GM23338 (cell line): ENCODE measurements around the gene ZNF80.

Experiments used
- EZH2 ChIP-seq: fragments of 200-600 bp; sonication (generic); IDR thresholded peaks from one replicate; pipeline ENCODE4 v1.8.0; 2017; ENCODE audit warnings: antibody characterized with exemption, mild to moderate bottlenecking, low read depth; ENCODE audit not compliant: unreplicated experiment
- EZH2phosphoT487 ChIP-seq: fragments of 200-600 bp; sonication (generic); IDR thresholded peaks from one replicate; pipeline ENCODE4 v1.8.1; 2018; ENCODE audit warnings: antibody characterized with exemption; ENCODE audit not compliant: unreplicated experiment
- POLR2AphosphoS5 ChIP-seq: IDR thresholded peaks from 2 replicates; pipeline ENCODE4 v1.6.1; 2016; ENCODE audit warnings: antibody characterized with exemption, low read depth
- REST ChIP-seq: IDR thresholded peaks from one replicate; pipeline ENCODE4 v1.6.1; 2018; ENCODE audit warnings: antibody characterized with exemption; ENCODE audit not compliant: unreplicated experiment
- STAT1 ChIP-seq: IDR thresholded peaks from one replicate; pipeline ENCODE4 v1.6.1; 2016; ENCODE audit warnings: antibody characterized with exemption; ENCODE audit not compliant: unreplicated experiment
- TF ChIP-seq, protein P1 (sequence below), 2 experiments: fragments of 200-600 bp in 1 of 2; sonication (generic) in 1 of 2; conservative IDR thresholded peaks; 2 replicates each; pipeline versions ENCODE4 v1.5.1 to v1.6.1; 2016 to 2017; ENCODE audit warnings: antibody characterized with exemption in 2 of 2, low read depth in 2 of 2, mild to moderate bottlenecking in 2 of 2, moderate library complexity in 1 of 2
- TF ChIP-seq, protein P2 (sequence below): IDR thresholded peaks from 2 replicates; pipeline ENCODE4 v1.6.1; 2016; ENCODE audit warnings: antibody characterized with exemption

DNA sequence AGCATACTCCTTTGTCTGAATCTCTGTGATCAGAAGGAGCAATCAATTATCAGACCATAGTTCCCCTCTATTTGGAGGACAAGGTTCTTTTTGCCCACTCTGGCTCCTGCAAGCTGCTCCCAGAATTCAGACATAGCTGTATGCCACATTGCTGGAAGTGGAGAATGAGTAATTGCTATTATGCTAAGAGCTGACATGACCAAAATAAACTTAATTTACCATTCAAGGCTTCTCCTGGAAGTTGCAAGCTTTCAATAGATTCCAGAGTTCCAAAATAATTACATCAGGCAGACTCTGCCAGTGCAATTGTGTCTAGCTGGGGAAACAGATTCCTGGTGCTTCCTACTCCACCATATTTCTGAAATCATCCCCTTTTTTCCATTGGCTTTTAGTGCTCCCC lies 50.9 kb downstream of the ZNF80 start:
- no peak for TF ChIP-seq EZH2phosphoT487
- TF ChIP-seq, protein P1, sequence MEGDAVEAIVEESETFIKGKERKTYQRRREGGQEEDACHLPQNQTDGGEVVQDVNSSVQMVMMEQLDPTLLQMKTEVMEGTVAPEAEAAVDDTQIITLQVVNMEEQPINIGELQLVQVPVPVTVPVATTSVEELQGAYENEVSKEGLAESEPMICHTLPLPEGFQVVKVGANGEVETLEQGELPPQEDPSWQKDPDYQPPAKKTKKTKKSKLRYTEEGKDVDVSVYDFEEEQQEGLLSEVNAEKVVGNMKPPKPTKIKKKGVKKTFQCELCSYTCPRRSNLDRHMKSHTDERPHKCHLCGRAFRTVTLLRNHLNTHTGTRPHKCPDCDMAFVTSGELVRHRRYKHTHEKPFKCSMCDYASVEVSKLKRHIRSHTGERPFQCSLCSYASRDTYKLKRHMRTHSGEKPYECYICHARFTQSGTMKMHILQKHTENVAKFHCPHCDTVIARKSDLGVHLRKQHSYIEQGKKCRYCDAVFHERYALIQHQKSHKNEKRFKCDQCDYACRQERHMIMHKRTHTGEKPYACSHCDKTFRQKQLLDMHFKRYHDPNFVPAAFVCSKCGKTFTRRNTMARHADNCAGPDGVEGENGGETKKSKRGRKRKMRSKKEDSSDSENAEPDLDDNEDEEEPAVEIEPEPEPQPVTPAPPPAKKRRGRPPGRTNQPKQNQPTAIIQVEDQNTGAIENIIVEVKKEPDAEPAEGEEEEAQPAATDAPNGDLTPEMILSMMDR (conservative IDR thresholded peaks at IDR 0.05; ENCODE audit: low read depth in 2 of 2): no peak
- TF ChIP-seq EZH2: no peak
- no peak for TF ChIP-seq STAT1
- no peak for TF ChIP-seq POLR2AphosphoS5
- TF ChIP-seq, protein P2, sequence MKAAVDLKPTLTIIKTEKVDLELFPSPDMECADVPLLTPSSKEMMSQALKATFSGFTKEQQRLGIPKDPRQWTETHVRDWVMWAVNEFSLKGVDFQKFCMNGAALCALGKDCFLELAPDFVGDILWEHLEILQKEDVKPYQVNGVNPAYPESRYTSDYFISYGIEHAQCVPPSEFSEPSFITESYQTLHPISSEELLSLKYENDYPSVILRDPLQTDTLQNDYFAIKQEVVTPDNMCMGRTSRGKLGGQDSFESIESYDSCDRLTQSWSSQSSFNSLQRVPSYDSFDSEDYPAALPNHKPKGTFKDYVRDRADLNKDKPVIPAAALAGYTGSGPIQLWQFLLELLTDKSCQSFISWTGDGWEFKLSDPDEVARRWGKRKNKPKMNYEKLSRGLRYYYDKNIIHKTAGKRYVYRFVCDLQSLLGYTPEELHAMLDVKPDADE: no peak
- no peak for TF ChIP-seq REST
